Measurements from ENCODE around the gene NXNL2. TPM values are rescaled to one million over a fixed set of nuclear protein-coding genes. Genes with fewer than 3 reads are reported as not detected.

Gene NXNL2
- total RNA-seq, 1 experiment from 2014 or later: 0.86 TPM

GRCh38 chr9:88580961-88581360, 46.0 kb downstream of the NXNL2 start:
- Histone ChIP-seq H2AFZ (ENCODE audit: low read depth, low read length, poor library complexity, severe bottlenecking) (no peak overlapping the region), H3K27me3 (ENCODE audit: insufficient read depth, low read length) (no peaks in the 10 kb centered on the region), H3K36me3 (ENCODE audit: control insufficient read depth in 1 of 2, insufficient read depth in 2 of 2, low read length in 2 of 2) (no peaks in the 10 kb centered on the region), H4K20me1 (ENCODE audit: insufficient read depth) (no peaks in the 10 kb centered on the region), H3K79me2 (ENCODE audit: insufficient read depth, low read length) (no peaks in the 10 kb centered on the region), H3K4me3 (replicated peaks in 1 of 2; ENCODE audit: low read depth in 1 of 2, low read length in 2 of 2) (no peak overlapping the region), H3K9me2 (ENCODE audit: insufficient read depth) (no peaks in the 10 kb centered on the region), H3K27ac (ENCODE audit: low read depth, low read length) (no peak overlapping the region), H3K4me1 (ENCODE audit: control insufficient read depth in 1 of 2, insufficient read depth in 2 of 2, low read length in 2 of 2) (peaks cover 2 to 9% of the 10 kb centered on the region in 2 experiments; a peak in 3 of 4 replicates), H3K4me2 (ENCODE audit: low read length) (no peak overlapping the region), H3K9me3 (ENCODE audit: control insufficient read depth in 1 of 2, insufficient read depth in 1 of 2, low read depth in 1 of 2, low read length in 2 of 2) (no peaks in the 10 kb centered on the region), H3K9ac (ENCODE audit: low read length) (no peak overlapping the region)
- TF ChIP-seq EZH2phosphoT487 (IDR thresholded peaks at IDR 0.05; ENCODE audit: borderline replicate concordance) (no peak), RAD21 (IDR thresholded peaks at IDR 0.05; ENCODE audit: low read depth) (no peak), SP1 (IDR thresholded peaks at IDR 0.05; ENCODE audit: low read depth) (no peak)
- no TSS peak for BruUV-seq (replicated peaks)
- DNase-seq (ENCODE audit: low read depth, low spot score) (no peak), ATAC-seq (no peak)
- ChIA-PET POLR2A (no interaction called here), RAD21 (ENCODE audit: low non-redundant PET in 1 of 2, low total read pairs in 2 of 2, uncharacterized antibody in 2 of 2, unreplicated experiment in 2 of 2) (no interaction called here), CTCF (no interaction called here)
- intact Hi-C loops (cut with micrococcal nuclease): no loop called here

GRCh38 chr9:88583901-88584596, 49.1 kb downstream of the NXNL2 start:
- ChIA-PET RAD21 (ENCODE audit: low non-redundant PET in 1 of 2, low total read pairs in 2 of 2, uncharacterized antibody in 2 of 2, unreplicated experiment in 2 of 2) (no interaction called here), POLR2A (no interaction called here), CTCF (no interaction called here)
- no TSS peak for BruUV-seq (replicated peaks)
- Histone ChIP-seq H3K4me2 (ENCODE audit: low read length) (no peak overlapping the region), H3K9me3 (ENCODE audit: control insufficient read depth in 1 of 2, insufficient read depth in 1 of 2, low read depth in 1 of 2, low read length in 2 of 2) (no peaks in the 10 kb centered on the region), H3K36me3 (ENCODE audit: control insufficient read depth in 1 of 2, insufficient read depth in 2 of 2, low read length in 2 of 2) (no peaks in the 10 kb centered on the region), H3K4me3 (replicated peaks in 1 of 2; ENCODE audit: low read depth in 1 of 2, low read length in 2 of 2) (no peak overlapping the region), H4K20me1 (ENCODE audit: insufficient read depth) (no peaks in the 10 kb centered on the region), H3K9ac (ENCODE audit: low read length) (no peak overlapping the region), H3K27me3 (ENCODE audit: insufficient read depth, low read length) (no peaks in the 10 kb centered on the region), H3K4me1 (ENCODE audit: control insufficient read depth in 1 of 2, insufficient read depth in 2 of 2, low read length in 2 of 2) (peaks cover 3 to 12% of the 10 kb centered on the region in 2 experiments; a peak in 2 of 4 replicates), H2AFZ (ENCODE audit: low read depth, low read length, poor library complexity, severe bottlenecking) (no peak overlapping the region), H3K9me2 (ENCODE audit: insufficient read depth) (no peaks in the 10 kb centered on the region), H3K79me2 (ENCODE audit: insufficient read depth, low read length) (no peaks in the 10 kb centered on the region), H3K27ac (ENCODE audit: low read depth, low read length) (no peak overlapping the region)
- ATAC-seq (no peak), DNase-seq (ENCODE audit: low read depth, low spot score) (no peak)
- TF ChIP-seq CBX3 (IDR thresholded peaks at IDR 0.05; ENCODE audit: low read depth): no peak
- TF ChIP-seq SIN3A (IDR thresholded peaks at IDR 0.05; ENCODE audit: low read depth): no peak
- TF ChIP-seq SP1 (IDR thresholded peaks at IDR 0.05; ENCODE audit: low read depth): no peak
- no peak for TF ChIP-seq ZBTB33 (IDR thresholded peaks at IDR 0.05; ENCODE audit: extremely low read depth, insufficient replicate concordance, low read length)
- TF ChIP-seq, protein P1, sequence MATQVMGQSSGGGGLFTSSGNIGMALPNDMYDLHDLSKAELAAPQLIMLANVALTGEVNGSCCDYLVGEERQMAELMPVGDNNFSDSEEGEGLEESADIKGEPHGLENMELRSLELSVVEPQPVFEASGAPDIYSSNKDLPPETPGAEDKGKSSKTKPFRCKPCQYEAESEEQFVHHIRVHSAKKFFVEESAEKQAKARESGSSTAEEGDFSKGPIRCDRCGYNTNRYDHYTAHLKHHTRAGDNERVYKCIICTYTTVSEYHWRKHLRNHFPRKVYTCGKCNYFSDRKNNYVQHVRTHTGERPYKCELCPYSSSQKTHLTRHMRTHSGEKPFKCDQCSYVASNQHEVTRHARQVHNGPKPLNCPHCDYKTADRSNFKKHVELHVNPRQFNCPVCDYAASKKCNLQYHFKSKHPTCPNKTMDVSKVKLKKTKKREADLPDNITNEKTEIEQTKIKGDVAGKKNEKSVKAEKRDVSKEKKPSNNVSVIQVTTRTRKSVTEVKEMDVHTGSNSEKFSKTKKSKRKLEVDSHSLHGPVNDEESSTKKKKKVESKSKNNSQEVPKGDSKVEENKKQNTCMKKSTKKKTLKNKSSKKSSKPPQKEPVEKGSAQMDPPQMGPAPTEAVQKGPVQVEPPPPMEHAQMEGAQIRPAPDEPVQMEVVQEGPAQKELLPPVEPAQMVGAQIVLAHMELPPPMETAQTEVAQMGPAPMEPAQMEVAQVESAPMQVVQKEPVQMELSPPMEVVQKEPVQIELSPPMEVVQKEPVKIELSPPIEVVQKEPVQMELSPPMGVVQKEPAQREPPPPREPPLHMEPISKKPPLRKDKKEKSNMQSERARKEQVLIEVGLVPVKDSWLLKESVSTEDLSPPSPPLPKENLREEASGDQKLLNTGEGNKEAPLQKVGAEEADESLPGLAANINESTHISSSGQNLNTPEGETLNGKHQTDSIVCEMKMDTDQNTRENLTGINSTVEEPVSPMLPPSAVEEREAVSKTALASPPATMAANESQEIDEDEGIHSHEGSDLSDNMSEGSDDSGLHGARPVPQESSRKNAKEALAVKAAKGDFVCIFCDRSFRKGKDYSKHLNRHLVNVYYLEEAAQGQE (IDR thresholded peaks at IDR 0.05; ENCODE audit: low read depth): no peak
- TF ChIP-seq RAD21 (IDR thresholded peaks at IDR 0.05; ENCODE audit: low read depth): no peak
- TF ChIP-seq POLR2A (IDR thresholded peaks at IDR 0.05; ENCODE audit: borderline replicate concordance, extremely low read depth, insufficient read depth, insufficient read length): no peak
- TF ChIP-seq, protein P2, sequence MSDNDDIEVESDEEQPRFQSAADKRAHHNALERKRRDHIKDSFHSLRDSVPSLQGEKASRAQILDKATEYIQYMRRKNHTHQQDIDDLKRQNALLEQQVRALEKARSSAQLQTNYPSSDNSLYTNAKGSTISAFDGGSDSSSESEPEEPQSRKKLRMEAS (IDR thresholded peaks at IDR 0.05): no peak
- TF ChIP-seq ZNF274 (IDR thresholded peaks at IDR 0.05; ENCODE audit: low read depth, low read length): no peak
- intact Hi-C loops (cut with micrococcal nuclease): no loop called here

Measured in HCT116 (cell line).